ENCODE data around the gene MLLT3. TPM values are rescaled to one million over a fixed set of nuclear protein-coding genes. Genes with fewer than 3 reads are reported as not detected.

MLLT3 gene
- polyA plus RNA-seq, 1 experiment = 32.5 TPM

DNA sequence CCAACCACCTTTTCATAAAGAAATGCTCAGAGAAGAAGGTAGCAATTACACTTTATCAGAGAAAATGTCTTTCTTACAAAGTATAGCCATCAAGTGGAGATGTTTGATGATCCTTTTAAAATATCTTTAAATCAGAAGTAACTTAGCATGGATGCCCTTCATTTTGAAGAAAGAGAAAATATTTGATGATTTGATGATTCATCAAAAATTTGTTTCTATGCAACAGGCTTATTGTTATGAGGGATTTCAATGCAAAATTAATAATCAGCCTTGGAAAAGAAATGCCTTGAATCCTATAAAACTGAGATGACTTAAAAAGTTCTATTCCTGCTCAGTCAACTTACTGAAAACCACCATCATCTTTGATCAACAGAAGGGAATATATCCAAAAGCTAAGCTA, 291.6 kb downstream of the MLLT3 start:
- Histone ChIP-seq H3K9me3 (ENCODE audit: control insufficient read depth, insufficient read depth, low read length) (no peaks in the 10 kb centered on the region), H3K4me3 (ENCODE audit: low read depth, low read length) (no peak overlapping the region), H3K27ac (ENCODE audit: low read depth, low read length) (no peak overlapping the region), H3K27me3 (ENCODE audit: control insufficient read depth, insufficient read depth, low read length) (peaks cover 2% of the 10 kb centered on the region)
- POLR2A ChIA-PET = no interaction called here
- DNase-seq (ENCODE audit: low read depth, low spot score) = no peak
- CTCF ChIA-PET = interaction anchor here (1.4 kb wide), 1 partner anchor 10 kb away, joined by 3 read pairs; no protein-coding TSS in a partner anchor
- TF ChIP-seq, protein P1, sequence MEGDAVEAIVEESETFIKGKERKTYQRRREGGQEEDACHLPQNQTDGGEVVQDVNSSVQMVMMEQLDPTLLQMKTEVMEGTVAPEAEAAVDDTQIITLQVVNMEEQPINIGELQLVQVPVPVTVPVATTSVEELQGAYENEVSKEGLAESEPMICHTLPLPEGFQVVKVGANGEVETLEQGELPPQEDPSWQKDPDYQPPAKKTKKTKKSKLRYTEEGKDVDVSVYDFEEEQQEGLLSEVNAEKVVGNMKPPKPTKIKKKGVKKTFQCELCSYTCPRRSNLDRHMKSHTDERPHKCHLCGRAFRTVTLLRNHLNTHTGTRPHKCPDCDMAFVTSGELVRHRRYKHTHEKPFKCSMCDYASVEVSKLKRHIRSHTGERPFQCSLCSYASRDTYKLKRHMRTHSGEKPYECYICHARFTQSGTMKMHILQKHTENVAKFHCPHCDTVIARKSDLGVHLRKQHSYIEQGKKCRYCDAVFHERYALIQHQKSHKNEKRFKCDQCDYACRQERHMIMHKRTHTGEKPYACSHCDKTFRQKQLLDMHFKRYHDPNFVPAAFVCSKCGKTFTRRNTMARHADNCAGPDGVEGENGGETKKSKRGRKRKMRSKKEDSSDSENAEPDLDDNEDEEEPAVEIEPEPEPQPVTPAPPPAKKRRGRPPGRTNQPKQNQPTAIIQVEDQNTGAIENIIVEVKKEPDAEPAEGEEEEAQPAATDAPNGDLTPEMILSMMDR (IDR thresholded peaks at IDR 0.05; ENCODE audit: low read depth, low read length) = no peak

DNA sequence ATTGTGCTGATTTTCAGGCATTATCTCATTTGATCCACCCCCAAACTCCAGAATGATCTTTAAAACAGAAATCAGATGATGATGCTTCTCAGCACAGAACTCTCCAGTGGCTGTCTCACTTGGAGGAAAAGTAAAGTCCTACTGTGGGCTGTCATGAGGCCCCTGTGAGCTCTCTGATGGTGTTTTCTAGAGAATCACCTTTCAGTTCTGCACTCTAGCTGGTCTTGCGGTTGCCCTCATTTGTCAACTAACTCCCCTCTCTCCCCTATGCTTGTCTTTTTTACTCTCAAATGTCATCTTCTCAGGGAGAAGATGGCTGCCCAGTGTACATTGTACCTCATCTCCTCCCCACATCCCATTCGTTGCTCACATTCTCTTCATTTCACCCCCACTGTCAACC, 295.8 kb downstream of the MLLT3 start:
- H3K4me3 ChIP-seq (ENCODE audit: low read depth, low read length) = no peak overlapping the region
- H3K27me3 ChIP-seq (ENCODE audit: control insufficient read depth, insufficient read depth, low read length) = no peaks in the 10 kb centered on the region
- CTCF ChIA-PET = no interaction called here
- no peaks in the 10 kb centered on the region for H3K9me3 ChIP-seq (ENCODE audit: control insufficient read depth, insufficient read depth, low read length)
- POLR2A ChIA-PET = no interaction called here
- DNase-seq (ENCODE audit: low read depth, low spot score) = no peak
- TF ChIP-seq, protein P1 (IDR thresholded peaks at IDR 0.05; ENCODE audit: low read depth, low read length) = no peak
- no peak overlapping the region for H3K27ac ChIP-seq (ENCODE audit: low read depth, low read length)

DNA sequence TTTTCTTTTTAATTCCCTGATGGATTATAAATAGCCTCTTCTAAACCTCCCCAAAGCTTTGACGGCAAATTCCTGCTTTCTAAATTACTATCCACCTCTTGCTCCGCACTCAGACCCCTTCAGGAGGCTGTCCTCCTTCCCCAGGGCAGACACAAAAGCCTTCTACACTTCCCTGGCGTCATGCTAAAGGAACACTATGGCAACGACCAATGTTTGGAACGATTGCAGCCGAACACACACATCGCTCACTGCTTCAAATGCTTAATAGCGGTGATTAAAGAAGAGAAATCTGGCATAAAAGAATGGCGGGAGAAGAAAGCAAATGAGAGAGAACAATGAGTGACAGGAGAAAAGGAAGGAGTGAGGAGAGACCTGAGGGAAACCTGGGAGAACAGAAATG, 297.3 kb downstream of the MLLT3 start:
- TF ChIP-seq, protein P1 (IDR thresholded peaks at IDR 0.05; ENCODE audit: low read depth, low read length) = no peak
- H3K9me3 ChIP-seq (ENCODE audit: control insufficient read depth, insufficient read depth, low read length) = no peaks in the 10 kb centered on the region
- POLR2A ChIA-PET = no interaction called here
- DNase-seq (ENCODE audit: low read depth, low spot score) = no peak
- H3K27ac ChIP-seq (ENCODE audit: low read depth, low read length) = no peak overlapping the region
- no peaks in the 10 kb centered on the region for H3K27me3 ChIP-seq (ENCODE audit: control insufficient read depth, insufficient read depth, low read length)
- H3K4me3 ChIP-seq (ENCODE audit: low read depth, low read length) = no peak overlapping the region
- CTCF ChIA-PET = no interaction called here

DNA sequence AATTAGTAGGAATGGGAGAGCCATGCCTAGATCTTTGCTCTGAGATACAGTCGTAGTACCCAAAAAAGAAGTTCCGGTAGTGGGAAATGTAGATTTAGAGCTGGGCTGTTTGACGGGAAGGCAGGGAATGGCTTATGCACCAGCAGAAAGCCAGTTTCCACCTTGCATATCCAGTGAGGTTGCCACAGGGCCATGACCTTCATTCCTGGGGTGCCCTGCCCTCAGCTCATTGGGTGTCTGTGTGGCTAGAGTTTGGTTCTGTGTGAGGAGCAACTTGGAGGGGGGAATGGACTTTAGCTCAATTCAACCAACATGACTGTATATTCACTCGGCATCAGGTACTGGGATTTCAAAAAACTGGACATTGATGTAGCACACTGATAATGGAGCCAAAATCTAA, 300.1 kb downstream of the MLLT3 start:
- ChIA-PET CTCF (interaction anchor here (2.4 kb wide), 1 partner anchor 789 kb away, joined by 5 read pairs; no protein-coding TSS in a partner anchor), POLR2A (no interaction called here)
- Histone ChIP-seq H3K9me3 (ENCODE audit: control insufficient read depth, insufficient read depth, low read length) (no peaks in the 10 kb centered on the region), H3K4me3 (ENCODE audit: low read depth, low read length) (no peak overlapping the region), H3K27me3 (ENCODE audit: control insufficient read depth, insufficient read depth, low read length) (no peaks in the 10 kb centered on the region), H3K27ac (ENCODE audit: low read depth, low read length) (no peak overlapping the region)
- no peak for DNase-seq (ENCODE audit: low read depth, low spot score)
- TF ChIP-seq, protein P1 (IDR thresholded peaks at IDR 0.05; ENCODE audit: low read depth, low read length) = no peak

DNA sequence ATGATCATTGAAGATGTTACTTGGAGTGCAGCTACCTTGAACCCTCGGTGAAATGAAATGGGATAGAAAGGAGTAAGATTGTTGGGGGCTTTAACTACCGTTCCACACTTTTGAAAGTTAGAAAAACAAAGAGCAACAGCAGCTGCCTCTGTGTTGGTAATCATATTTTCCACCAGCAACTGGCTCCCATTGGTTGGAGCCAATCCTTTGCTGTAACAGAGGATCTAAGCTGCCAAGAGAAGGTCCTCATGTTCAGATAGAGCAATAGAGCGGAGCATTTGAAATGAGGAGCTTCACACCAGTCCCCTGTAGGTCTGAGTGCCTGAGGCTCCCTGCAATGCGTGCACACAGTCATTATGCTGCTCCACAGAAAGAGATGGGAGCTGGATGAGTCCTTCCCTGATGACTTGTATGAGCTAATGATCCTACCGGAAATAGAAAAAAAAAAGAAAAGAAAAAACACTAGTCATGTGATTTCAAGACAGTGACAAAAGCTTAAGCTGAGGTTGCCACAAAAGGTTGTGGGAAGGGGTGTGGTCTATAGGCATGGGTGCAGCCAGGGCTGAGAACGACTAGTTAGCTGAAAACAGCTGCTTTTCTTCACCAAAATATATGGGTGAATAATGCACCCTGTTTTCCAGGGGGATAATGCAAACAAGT, 300.7 kb downstream of the MLLT3 start:
- DNase-seq (ENCODE audit: low read depth, low spot score) = no peak
- POLR2A ChIA-PET = no interaction called here
- H3K27me3 ChIP-seq (ENCODE audit: control insufficient read depth, insufficient read depth, low read length) = no peaks in the 10 kb centered on the region
- CTCF ChIA-PET = interaction anchor here (2.4 kb wide), 1 partner anchor 789 kb away, joined by 5 read pairs; no protein-coding TSS in a partner anchor
- H3K27ac ChIP-seq (ENCODE audit: low read depth, low read length) = no peak overlapping the region
- H3K9me3 ChIP-seq (ENCODE audit: control insufficient read depth, insufficient read depth, low read length) = no peaks in the 10 kb centered on the region; the same call in 1 of the 2 replicates
- TF ChIP-seq, protein P1 (IDR thresholded peaks at IDR 0.05; ENCODE audit: low read depth, low read length) = no peak
- H3K4me3 ChIP-seq (ENCODE audit: low read depth, low read length) = no peak overlapping the region

Data from AG04450 (cell line).